Stomach (tissue), 4 donors: ENCODE measurements around the gene TMEM120A.

Source experiments
- POLR2A ChIP-seq, 4 donors: fragments of 450-650 bp; IDR thresholded peaks; one replicate each; pipeline ENCODE4 v1.6.1; 2016; ENCODE audit warnings: antibody characterized with exemption in 4 of 4, control low read depth in 2 of 4, mild to moderate bottlenecking in 1 of 4, moderate library complexity in 1 of 4
- POLR2AphosphoS5 ChIP-seq, 3 donors: sonication (generic); formaldehyde crosslinking; IDR thresholded peaks; one replicate each; pipeline ENCODE4 v1.6.1; 2016; ENCODE audit warnings: antibody characterized with exemption in 3 of 3
- TF ChIP-seq, protein P1 (sequence below), 7 experiments: fragments of 450-650 bp in 4 of 7; fragments of 200-600 bp in 3 of 7; sonication (generic) in 3 of 7; IDR thresholded peaks; one replicate each; pipeline ENCODE4 v1.5.1; 2016 to 2019; ENCODE audit warnings: antibody characterized with exemption in 7 of 7, control low read depth in 2 of 7, mild to moderate bottlenecking in 1 of 7

DNA sequence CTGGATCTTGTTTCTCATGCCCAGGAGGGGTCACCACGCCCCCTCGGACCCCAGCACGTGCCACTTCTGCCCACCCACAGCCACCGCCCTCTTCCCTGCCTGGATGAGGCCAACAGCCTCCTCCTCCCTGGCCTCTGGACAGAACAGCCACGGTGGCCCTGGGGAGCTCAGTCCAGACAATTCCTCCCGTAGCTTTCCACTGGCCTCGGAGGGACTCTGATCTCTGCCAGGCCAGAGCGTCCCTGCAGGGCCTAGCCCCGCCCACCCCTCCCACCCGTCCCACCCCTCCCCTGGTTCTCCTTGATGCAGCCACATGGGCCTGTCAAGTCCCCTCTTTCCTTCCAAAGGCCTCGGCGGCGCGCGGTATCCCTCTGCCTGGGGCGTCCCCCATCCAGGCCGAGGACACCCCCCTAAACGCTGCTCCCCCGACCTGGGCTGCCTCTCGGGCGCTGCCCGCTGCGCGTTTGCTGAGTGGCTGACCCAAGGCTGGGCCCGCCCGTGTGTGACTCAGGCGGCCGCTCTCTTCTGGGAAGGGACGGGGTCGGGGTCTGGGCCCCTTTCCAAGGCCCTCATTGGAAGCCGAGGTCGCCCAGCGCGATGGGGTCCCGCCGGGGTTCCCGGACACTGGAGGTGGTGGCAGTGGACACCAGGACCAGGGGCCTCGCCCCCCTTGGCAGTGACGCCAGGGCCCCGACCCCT is 557 bp downstream of the TMEM120A start:
- TF ChIP-seq, protein P1, sequence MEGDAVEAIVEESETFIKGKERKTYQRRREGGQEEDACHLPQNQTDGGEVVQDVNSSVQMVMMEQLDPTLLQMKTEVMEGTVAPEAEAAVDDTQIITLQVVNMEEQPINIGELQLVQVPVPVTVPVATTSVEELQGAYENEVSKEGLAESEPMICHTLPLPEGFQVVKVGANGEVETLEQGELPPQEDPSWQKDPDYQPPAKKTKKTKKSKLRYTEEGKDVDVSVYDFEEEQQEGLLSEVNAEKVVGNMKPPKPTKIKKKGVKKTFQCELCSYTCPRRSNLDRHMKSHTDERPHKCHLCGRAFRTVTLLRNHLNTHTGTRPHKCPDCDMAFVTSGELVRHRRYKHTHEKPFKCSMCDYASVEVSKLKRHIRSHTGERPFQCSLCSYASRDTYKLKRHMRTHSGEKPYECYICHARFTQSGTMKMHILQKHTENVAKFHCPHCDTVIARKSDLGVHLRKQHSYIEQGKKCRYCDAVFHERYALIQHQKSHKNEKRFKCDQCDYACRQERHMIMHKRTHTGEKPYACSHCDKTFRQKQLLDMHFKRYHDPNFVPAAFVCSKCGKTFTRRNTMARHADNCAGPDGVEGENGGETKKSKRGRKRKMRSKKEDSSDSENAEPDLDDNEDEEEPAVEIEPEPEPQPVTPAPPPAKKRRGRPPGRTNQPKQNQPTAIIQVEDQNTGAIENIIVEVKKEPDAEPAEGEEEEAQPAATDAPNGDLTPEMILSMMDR (IDR thresholded peaks at IDR 0.05), result no peak
- TF ChIP-seq POLR2A (IDR thresholded peaks at IDR 0.05) (no peak), POLR2AphosphoS5 (IDR thresholded peaks at IDR 0.05) (no peak)
